GM21528 (cell line): ENCODE results near the gene SOX30.

Source experiments
- ATAC-seq: cut with Tn5 transposase; IDR thresholded peaks from one replicate; pipeline ENCODE4 v1.9.1; 2021; ENCODE audit warnings: mild to moderate bottlenecking, moderate library complexity; ENCODE audit not compliant: unreplicated experiment, low FRiP score

Gene SOX30

DNA sequence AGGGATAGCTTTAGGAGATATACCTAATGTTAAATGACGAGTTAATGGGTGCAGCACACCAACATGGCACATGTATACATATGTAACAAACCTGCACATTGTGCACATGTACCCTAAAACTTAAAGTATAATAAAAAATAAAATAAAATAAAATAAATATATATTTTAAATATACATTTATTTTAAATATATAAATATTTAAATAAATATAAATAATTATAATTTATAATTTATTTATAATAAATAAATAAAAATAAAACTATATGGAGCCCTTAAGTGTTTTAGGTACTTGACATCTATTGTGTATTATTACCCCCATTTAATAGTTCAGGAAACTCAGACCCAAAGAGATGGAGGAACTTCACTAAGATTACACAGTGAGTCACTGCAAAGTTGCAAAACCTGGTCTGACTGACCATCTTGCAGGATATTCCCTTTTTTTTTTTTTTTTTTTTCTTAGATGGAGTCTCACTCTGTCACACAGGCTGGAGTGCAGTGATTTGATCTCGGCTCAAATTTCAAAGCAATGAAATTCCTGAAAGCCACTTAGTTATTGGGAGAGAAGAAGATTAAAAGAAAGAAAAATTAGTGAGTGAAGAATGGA lies 13.3 kb upstream of the SOX30 start:
- ATAC-seq, result no peak

- ATAC-seq, result no peak
These were observed 7.8 kb upstream of the SOX30 start for GRCh38 chr5:157659868-157660660.

DNA sequence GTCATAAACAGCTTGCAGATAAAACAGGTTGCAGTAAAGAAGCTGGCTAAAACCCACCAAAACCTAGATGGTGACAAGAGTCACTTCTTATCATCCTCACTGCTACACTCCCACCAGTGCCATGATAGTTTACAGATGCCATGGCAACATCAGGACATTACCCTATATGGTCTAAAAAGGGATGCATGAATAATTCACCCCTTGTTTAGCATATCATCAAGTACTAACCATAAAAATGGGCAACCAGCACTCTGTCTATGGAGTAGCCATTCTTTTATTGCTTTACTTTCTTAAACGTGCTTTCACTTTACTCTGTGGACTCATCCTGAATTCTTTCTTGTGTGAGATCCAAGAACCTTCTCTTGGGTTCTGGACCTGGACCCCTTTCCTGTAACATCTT lies 6.7 kb upstream of the SOX30 start:
- no peak for ATAC-seq

- no peak for ATAC-seq
These were observed 5.3 kb upstream of the SOX30 start for GRCh38 chr5:157657516-157657915.

- ATAC-seq, result no peak
These were observed 438 bp downstream of the SOX30 start for GRCh38 chr5:157651623-157652376.

GRCh38 chr5:157650991-157651611 lies 1.1 kb downstream of the SOX30 start:
- ATAC-seq, result no peak

GRCh38 chr5:157649101-157649500 lies 3.1 kb downstream of the SOX30 start:
- no peak for ATAC-seq

DNA sequence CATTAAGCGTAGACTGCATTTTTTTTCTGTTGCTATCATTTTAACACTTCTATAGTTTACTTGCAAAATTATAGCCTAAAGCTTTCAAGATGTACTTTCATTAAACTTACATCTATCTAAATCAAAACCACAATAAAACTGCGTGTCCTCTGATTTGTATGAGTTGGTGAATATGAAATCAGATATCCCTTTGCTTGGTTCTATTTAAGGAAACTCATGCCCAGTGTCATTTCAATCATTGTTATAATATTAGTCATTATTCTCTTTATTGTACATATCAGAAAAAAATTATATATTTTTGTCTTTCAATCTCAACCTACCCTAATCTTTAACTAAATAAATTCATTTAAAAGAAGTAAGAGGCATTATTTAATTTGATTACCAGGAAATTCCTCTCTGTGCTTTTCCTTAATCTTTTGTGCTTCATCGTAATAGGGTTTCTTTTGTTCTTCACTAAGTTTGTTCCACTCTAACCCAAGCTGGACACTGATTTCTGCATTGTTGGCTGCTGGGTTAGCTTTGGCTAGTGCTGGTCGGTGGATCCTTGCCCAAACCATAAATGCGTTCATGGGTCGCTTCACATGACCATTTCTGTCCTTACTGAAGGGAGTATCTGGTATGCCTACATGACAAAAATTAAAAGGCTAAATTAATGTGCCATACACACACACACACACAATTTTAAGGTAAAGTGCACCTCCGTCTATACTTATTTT lies 3.8 kb downstream of the SOX30 start:
- no peak for ATAC-seq

GRCh38 chr5:157640406-157641066 lies 11.7 kb downstream of the SOX30 start:
- ATAC-seq, result no peak

DNA sequence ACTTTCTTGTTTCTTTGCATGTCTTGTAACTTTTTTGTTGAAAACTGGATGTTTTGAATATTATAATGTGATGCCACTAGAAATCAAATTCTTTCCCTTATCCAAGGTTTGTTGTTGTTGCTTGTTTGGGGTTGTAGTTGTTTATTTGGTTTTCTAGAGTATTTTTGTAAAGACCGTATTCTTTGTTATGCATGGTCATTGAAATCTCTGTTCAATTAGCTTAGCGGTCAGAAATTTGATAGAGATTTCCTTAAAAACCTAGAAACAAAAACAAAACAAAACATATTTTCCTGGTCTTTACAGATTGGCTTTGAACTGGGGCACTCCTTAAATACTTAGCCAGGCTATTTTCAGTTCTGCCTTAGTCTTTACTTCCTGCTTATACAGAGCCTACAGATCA lies 21.9 kb downstream of the SOX30 start:
- ATAC-seq, result no peak

DNA sequence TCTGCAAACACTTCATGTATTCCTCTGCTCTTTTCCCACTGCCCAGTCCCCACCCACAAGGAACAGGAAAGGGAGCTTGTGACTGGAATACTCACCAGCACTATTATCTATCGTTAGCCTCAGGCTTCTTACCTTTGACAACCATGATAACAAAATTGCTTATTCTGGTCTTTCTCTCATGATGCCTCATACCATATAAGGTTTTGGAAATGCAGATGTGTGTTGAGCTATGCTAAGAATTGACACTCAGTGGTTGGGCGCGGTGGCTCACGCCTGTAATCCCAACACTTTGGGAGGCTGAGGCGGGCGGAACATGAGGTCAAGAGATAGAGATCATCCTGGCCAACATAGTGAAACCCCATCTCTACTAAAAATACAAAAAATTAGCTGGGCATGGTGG lies 25.4 kb downstream of the SOX30 start:
- ATAC-seq, result no peak

DNA sequence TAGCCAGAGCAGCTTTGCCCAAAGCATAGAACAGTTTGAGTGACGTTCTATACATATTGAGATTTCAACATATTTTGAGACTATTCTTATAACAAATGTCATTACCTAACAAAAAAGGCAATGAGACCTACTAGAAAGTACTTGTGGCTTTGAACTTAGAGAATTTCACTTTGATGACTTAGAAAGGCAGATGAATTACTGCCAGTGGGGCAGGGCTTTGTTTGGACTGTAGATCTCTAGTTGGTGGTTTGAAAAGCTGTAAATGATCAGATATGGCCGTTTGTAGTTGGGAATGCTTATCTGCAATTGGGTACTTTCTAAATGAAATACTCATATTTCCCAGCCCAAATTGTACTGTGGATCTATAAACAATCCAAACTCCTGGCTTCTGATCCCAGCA lies 28.1 kb downstream of the SOX30 start:
- ATAC-seq, result no peak

DNA sequence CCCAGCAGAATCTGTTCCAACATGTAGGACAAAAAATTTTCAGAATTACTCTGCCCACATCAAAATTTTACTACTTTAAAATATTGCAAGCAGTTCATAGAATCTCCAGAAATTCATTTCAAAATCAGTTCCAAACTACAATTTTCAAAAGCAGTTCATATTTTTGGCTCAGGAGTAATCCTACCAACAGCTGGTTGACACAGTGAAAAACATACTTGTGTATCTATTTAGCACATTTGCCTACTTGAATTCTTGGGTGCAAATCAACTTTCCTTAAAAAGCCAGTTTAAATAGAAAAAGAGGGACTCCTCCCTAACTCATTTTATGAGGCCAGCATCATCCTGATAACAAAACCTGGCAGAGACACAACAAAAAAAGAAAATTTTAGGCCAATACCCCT lies 31.5 kb downstream of the SOX30 start:
- ATAC-seq, result no peak

- ATAC-seq, result no peak
These were observed 34.0 kb downstream of the SOX30 start for GRCh38 chr5:157618191-157618765.

GRCh38 chr5:157616785-157617184 lies 35.5 kb downstream of the SOX30 start:
- ATAC-seq, result no peak

GRCh38 chr5:157613385-157614245 lies 38.6 kb downstream of the SOX30 start:
- ATAC-seq, result no peak

DNA sequence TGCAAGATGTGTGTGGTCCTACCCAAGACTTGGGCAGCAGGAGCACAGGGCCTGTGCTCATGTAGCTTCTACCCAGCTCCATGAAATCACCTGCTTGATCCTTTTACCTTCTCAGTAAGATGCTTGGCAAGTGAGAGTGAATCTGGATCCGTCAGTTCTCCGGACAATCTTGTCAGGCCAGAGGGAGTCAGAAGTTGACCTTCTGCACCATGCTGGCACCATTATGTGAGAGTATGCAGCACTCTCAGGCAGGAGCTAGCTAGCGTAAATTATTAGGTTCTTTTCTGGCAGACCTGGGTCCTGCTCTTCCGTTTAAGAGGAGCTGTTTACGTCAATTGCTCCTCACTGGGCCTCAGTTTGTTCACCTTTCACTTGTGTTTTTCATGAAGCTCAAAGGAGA lies 39.7 kb downstream of the SOX30 start:
- no peak for ATAC-seq

DNA sequence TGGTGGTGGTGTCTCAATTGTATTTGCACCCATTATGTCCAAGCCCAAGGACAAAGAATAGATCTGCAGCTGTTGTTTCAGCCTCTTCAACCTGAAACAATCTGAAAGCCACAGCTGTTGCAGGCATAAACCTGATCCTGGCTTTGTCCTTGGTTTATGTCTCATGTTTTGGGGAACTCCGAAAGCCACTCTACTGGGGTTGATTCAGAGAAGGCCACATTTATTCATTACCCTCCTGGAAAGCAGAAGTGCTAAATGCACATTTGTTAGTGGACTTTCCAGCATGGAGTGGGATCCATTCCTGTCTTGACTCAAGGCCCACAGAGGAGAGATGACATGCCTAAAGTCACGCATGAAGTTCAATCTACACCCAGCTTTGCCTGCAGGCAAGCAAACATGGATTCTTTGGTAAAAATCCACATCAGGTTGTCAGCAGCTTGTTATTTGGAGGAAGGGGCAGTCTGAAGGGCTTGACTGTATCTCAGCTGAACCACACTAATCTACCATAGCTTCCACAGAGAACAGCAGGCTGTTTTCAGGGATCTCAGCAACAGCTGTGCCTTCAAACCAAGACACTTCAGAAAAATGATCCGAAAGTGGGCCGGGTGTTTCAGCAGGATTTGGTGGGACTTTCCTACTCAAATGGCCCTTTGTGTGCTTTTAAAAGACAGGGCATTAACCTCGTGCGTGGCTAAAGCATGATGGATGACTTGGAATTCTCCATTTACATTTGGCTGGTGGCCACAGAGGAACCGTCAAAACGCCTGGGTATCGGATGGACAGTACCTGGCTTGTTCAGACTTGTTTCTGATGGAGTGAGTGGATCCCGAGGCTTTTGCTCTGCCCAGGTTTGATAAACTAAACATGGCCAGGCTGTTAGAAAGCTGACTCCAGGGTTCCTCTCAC lies 40.4 kb downstream of the SOX30 start:
- no peak for ATAC-seq
